ENCODE measurements around the gene UBAP2. TPM values are rescaled to one million over a fixed set of nuclear protein-coding genes. Genes with fewer than 3 reads are reported as not detected.

Gene UBAP2
- total RNA-seq, 1 donor from 2014 or later: 73.3 TPM

DNA sequence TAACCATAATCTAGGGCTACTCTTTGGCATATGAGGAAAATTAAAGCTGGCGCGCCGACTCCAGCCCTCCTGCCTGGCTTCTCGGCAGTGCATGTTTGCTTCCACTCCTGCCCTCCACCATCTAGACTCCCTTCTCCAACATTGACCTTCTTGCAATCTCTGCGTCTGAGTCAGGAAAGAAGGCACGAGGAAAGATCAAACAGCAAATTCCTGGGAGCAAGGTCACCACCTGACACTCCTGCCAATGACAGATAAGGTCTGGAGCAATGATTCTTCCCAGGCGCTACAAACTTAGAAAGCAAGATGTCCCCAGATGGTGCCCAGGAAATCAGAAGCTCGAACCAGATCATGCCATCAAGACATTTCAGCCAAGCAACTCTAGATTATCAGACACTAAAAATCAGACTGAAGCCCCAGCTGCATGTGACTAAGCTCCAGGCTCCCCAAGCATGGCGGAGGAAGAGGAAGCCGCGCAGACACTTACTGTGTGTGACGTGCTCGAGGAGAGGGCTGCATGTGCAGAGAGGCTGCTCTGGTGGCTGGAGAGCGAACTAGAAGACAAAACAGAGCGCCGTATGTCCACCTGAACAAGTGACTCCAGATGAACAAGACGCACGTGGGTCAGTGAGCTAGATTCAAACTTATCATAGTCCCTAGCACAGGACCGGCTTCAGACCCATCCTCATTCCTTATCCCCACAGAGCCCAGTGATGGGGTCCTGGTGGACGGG lies 116.4 kb downstream of the UBAP2 start:
- Histone ChIP-seq H3K36me3 (ENCODE audit: insufficient read depth, low read length) (peaks cover 54% of the 10 kb centered on the region), H3K27me3 (ENCODE audit: insufficient read depth, low read length) (no peaks in the 10 kb centered on the region), H3K9ac (ENCODE audit: low read length) (no peak overlapping the region), H4K20me1 (ENCODE audit: insufficient read depth, low read length) (peaks cover 38% of the 10 kb centered on the region), H2AFZ (ENCODE audit: low read depth, low read length) (no peak overlapping the region), H3K4me3 (ENCODE audit: insufficient read depth, low read depth, low read length) (no peak overlapping the region), H3K9me3 (ENCODE audit: insufficient read depth, low read depth, low read length) (no peaks in the 10 kb centered on the region), H3K79me2 (ENCODE audit: insufficient read depth, low read length) (peaks cover 8% of the 10 kb centered on the region), H3K4me1 (ENCODE audit: insufficient read depth, low read length) (no peaks in the 10 kb centered on the region), H3K27ac (ENCODE audit: low read depth, low read length) (no peak overlapping the region), H3K4me2 (ENCODE audit: low read length) (no peak overlapping the region)
- Mint-ChIP-seq H3K36me3 (ENCODE audit: low read depth, unreplicated experiment) (peaks cover 48% of the 10 kb centered on the region), H3K27me3 (ENCODE audit: low read depth, unreplicated experiment) (no peaks in the 10 kb centered on the region), H3K27ac (ENCODE audit: unreplicated experiment) (no peak overlapping the region), H3K9me3 (ENCODE audit: unreplicated experiment) (no peaks in the 10 kb centered on the region), H3K4me1 (ENCODE audit: low read depth, unreplicated experiment) (peaks cover 9% of the 10 kb centered on the region), H3K4me3 (ENCODE audit: unreplicated experiment) (no peak overlapping the region)
- FAIRE-seq: no peak
- DNase-seq (ENCODE audit: low read depth): no peak
- TF ChIP-seq, protein P1, sequence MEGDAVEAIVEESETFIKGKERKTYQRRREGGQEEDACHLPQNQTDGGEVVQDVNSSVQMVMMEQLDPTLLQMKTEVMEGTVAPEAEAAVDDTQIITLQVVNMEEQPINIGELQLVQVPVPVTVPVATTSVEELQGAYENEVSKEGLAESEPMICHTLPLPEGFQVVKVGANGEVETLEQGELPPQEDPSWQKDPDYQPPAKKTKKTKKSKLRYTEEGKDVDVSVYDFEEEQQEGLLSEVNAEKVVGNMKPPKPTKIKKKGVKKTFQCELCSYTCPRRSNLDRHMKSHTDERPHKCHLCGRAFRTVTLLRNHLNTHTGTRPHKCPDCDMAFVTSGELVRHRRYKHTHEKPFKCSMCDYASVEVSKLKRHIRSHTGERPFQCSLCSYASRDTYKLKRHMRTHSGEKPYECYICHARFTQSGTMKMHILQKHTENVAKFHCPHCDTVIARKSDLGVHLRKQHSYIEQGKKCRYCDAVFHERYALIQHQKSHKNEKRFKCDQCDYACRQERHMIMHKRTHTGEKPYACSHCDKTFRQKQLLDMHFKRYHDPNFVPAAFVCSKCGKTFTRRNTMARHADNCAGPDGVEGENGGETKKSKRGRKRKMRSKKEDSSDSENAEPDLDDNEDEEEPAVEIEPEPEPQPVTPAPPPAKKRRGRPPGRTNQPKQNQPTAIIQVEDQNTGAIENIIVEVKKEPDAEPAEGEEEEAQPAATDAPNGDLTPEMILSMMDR (IDR thresholded peaks at IDR 0.05; ENCODE audit: insufficient read depth, low read depth, low read length): no peak
- no peak for TF ChIP-seq EZH2 (IDR thresholded peaks at IDR 0.05; ENCODE audit: insufficient read depth, low read length)

DNA sequence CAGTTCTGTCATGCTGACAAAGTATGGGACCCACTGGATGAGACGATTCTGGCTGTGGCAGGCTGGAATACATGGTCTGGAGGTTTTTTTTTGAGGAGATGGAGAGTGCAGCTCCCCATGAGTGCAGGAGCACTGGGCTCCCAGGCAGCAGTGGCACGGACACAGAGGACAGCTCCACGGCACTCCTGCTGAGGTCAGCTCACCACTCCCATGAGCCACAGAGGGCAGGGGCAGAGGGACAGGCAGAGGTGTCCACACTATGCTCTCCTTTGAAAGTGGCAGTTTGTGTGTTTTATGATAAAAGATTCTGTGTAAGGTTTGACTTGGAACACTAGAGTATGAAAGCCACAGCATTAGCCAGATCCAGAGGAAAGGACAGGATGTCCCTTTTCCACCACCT lies 117.4 kb downstream of the UBAP2 start:
- H3K27ac Mint-ChIP-seq (ENCODE audit: unreplicated experiment): no peak overlapping the region
- H3K4me2 ChIP-seq (ENCODE audit: low read length): no peak overlapping the region
- no peaks in the 10 kb centered on the region for H3K9me3 ChIP-seq (ENCODE audit: insufficient read depth, low read depth, low read length)
- peaks cover 47% of the 10 kb centered on the region for H3K36me3 Mint-ChIP-seq (ENCODE audit: low read depth, unreplicated experiment)
- H3K4me3 Mint-ChIP-seq (ENCODE audit: unreplicated experiment): no peak overlapping the region
- no peaks in the 10 kb centered on the region for H3K4me1 ChIP-seq (ENCODE audit: insufficient read depth, low read length)
- DNase-seq (ENCODE audit: low read depth) (no peak), FAIRE-seq (no peak)
- peaks cover 9% of the 10 kb centered on the region for H3K4me1 Mint-ChIP-seq (ENCODE audit: low read depth, unreplicated experiment)
- peaks cover 3% of the 10 kb centered on the region for H3K79me2 ChIP-seq (ENCODE audit: insufficient read depth, low read length)
- no peaks in the 10 kb centered on the region for H3K9me3 Mint-ChIP-seq (ENCODE audit: unreplicated experiment)
- no peak overlapping the region for H3K9ac ChIP-seq (ENCODE audit: low read length)
- peaks cover 37% of the 10 kb centered on the region for H4K20me1 ChIP-seq (ENCODE audit: insufficient read depth, low read length)
- H3K36me3 ChIP-seq (ENCODE audit: insufficient read depth, low read length): peaks cover 59% of the 10 kb centered on the region
- no peak overlapping the region for H3K27ac ChIP-seq (ENCODE audit: low read depth, low read length)
- H2AFZ ChIP-seq (ENCODE audit: low read depth, low read length): no peak overlapping the region
- no peaks in the 10 kb centered on the region for H3K27me3 Mint-ChIP-seq (ENCODE audit: low read depth, unreplicated experiment)
- TF ChIP-seq, protein P1 (IDR thresholded peaks at IDR 0.05; ENCODE audit: insufficient read depth, low read depth, low read length): no peak
- TF ChIP-seq EZH2 (IDR thresholded peaks at IDR 0.05; ENCODE audit: insufficient read depth, low read length): no peak
- H3K4me3 ChIP-seq (ENCODE audit: insufficient read depth, low read depth, low read length): no peak overlapping the region
- H3K27me3 ChIP-seq (ENCODE audit: insufficient read depth, low read length): no peaks in the 10 kb centered on the region

DNA sequence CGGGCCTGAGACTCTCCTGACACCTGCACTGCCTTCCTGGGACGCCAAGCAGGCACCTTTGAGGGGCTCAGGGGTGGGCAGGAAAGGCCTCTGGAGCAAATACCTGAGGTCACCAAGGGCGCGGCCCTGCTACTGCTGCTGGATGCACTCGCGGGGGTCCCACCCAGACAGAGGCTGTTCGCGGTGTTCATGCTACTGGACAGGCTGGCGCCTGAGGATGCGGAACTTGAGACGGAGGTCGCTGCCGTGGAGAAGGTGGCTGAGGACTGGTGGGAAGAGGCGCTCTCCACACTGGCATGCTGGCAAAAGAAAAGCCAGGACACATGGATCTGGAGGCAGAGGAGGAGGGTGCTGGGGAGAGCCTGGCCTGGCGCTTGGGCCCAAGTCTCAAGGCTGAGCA lies 121.0 kb downstream of the UBAP2 start:
- H3K36me3 ChIP-seq (ENCODE audit: insufficient read depth, low read length): peaks cover 44% of the 10 kb centered on the region

More for the DNA sequence above, 121.0 kb downstream of the UBAP2 start:
- Mint-ChIP-seq H3K9me3 (ENCODE audit: unreplicated experiment) (no peaks in the 10 kb centered on the region), H3K27me3 (ENCODE audit: low read depth, unreplicated experiment) (no peaks in the 10 kb centered on the region), H3K27ac (ENCODE audit: unreplicated experiment) (no peak overlapping the region), H3K4me1 (ENCODE audit: low read depth, unreplicated experiment) (peaks cover 12% of the 10 kb centered on the region), H3K36me3 (ENCODE audit: low read depth, unreplicated experiment) (peaks cover 27% of the 10 kb centered on the region), H3K4me3 (ENCODE audit: unreplicated experiment) (no peak overlapping the region)
- no peaks in the 10 kb centered on the region for H3K27me3 ChIP-seq (ENCODE audit: insufficient read depth, low read length)
- H3K4me1 ChIP-seq (ENCODE audit: insufficient read depth, low read length): no peaks in the 10 kb centered on the region
- no peak overlapping the region for H3K9ac ChIP-seq (ENCODE audit: low read length)
- no peak for DNase-seq (ENCODE audit: low read depth)
- H3K79me2 ChIP-seq (ENCODE audit: insufficient read depth, low read length): peaks cover 3% of the 10 kb centered on the region
- H3K9me3 ChIP-seq (ENCODE audit: insufficient read depth, low read depth, low read length): no peaks in the 10 kb centered on the region
- H3K4me2 ChIP-seq (ENCODE audit: low read length): no peak overlapping the region
- H3K27ac ChIP-seq (ENCODE audit: low read depth, low read length): no peak overlapping the region
- no peak overlapping the region for H3K4me3 ChIP-seq (ENCODE audit: insufficient read depth, low read depth, low read length)
- FAIRE-seq: no peak
- H4K20me1 ChIP-seq (ENCODE audit: insufficient read depth, low read length): peaks cover 68% of the 10 kb centered on the region
- H2AFZ ChIP-seq (ENCODE audit: low read depth, low read length): no peak overlapping the region
- TF ChIP-seq, protein P1 (IDR thresholded peaks at IDR 0.05; ENCODE audit: insufficient read depth, low read depth, low read length): no peak
- no peak for TF ChIP-seq EZH2 (IDR thresholded peaks at IDR 0.05; ENCODE audit: insufficient read depth, low read length)

Data from astrocyte (in vitro differentiated cells and primary cell).